GM18499 (cell line): Measurements from ENCODE around the gene GALNS.
"Not testable (repeated sequence)": the region's sequence is repeated elsewhere in the genome, so short reads cannot be mapped to it uniquely, and the experiment has no call there.

Source experiments
- ATAC-seq: cut with Tn5 transposase; IDR thresholded peaks from one replicate; pipeline ENCODE4 v1.9.1; 2021; ENCODE audit warnings: moderate number of reproducible peaks; ENCODE audit not compliant: insufficient read depth, unreplicated experiment

GALNS gene

DNA sequence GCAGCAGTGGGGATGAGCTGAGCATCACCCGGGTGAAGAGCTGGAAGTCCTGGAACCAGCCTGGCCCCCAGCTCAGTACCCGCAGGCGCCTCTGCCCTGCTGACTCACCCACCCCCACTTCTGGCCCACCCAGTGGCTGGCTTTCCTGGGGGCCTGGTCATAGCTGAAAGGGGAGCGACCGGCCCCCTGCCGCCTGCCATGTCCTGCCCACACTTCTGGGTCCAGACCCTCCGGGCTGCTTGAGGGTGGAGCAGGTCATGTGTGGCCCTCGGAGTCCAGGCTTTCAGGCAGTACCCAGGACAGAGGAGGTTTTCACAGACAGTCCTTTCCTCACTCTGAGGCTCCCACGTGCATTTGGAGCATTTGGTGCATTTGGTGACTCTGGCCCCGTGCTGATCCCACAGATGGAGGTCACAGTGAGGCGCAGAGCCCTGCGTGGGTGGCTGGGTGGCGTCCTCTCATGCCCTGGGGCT lies 64.6 kb downstream of the GALNS start:
- ATAC-seq = no peak

DNA sequence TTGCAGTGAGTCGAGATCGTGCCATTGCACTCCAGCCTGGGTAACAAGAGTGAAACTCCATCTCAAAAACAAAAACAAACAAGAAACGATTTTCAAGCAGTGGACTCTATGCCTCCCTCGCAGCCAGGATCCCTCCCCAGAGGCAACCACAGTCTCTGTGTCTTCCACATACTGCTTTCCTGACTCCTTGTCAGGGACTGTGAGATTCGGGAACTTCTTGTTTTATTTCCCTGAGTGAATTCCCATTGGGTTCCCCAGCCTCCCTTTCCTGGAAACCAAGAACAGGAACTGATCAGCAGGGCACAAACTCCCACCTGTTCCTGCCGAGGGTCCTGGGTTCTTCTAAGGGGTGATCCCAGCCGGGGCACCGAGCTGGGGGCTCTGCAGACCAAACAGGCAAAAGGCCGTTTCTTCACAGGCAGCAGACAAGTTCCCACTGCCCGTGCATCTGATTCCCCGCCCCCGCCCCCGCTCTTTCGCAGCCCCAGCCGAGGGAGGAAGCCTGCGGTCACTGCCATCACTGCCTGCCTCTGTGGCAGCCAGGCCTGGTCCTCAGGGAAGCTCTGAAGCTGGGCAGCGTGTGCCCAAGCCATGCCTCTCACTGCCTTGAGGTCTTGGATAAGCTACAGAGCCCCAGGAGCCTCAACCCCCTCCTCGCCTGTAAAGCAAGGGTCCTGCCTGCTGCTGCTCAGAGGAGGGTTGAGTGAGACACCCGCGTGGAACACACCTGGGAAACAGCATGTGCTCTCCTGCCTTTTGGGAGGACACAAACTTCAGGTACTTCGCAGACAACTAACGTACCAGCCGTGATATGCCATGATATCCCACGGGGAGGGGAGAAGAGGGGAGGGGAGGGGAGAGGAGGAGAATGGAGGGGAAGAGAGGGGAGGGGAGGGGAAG lies 66.2 kb downstream of the GALNS start:
- no peak for ATAC-seq

DNA sequence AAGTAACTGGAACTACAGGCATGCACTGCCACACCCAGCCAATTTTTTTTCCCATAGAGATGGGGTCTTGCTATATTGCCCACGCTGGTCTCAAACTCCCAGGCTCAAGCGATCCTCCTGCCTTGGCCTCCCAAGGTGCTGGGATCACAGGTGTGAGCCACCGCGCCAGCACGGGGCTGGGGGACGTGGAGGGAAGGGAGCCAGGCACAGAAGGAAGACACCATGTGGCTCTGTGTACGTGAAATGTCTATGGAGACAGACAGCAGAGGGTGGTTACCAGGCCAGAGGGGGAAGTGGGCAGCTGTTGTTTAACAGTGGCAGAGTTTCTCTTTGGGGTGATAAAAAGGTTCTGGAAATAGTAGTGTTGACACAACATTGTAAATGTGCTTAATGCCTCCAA lies 67.2 kb downstream of the GALNS start:
- ATAC-seq = no peak

DNA sequence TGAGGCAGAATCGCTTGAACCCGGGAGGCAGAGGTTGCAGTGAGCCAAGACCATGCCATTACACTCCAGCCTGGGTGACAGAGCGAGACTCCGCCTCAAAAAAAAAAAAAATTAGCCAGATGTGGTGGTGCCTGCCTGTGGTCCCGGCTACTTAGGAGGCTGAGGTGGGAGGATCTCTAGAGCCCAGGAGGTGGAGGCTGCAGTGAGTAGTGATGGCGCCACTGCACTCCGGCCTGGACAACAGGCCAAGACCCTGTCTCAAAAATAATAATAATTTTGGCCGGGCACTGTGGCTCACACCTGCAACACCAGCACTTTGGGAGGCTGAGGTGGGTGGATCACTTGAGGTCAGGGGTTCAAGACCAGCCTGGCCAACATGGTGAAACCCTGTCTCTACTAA lies 68.0 kb downstream of the GALNS start:
- not testable (repeated sequence) for ATAC-seq

DNA sequence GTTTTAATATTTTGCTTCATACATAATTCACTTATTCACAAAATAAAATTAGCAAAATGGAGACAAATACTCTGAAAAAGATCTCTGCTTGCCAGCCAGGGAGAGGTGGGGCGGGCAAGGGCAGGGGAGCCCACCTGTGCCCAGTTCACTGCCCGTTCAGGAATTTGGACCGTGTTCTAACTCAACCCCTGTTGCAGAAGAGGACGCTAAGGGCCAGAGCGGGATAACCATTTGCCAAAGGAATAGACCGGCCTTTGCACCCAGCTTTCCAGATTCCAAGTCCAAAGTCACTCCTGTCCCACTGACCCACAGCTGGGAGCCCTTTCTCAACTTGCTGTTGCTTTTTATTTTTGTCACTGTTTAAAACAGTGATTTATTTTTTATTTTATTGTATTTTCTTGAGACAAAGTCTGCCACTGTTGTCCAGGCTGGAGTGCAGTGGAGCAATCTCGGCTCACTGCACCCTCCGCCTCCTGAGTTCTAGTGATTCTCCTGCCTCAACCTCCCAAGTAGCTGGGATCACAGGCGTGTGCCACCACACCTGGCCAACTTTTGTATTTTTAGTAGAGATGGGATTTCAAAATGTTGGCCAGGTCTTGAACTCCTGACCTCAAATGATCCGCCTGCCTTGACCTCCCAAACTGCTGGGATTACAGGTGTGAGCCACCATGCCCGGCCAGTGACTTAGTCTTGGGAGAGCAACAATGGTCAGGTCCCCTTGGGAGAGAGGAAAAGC lies 69.0 kb downstream of the GALNS start:
- no peak for ATAC-seq

DNA sequence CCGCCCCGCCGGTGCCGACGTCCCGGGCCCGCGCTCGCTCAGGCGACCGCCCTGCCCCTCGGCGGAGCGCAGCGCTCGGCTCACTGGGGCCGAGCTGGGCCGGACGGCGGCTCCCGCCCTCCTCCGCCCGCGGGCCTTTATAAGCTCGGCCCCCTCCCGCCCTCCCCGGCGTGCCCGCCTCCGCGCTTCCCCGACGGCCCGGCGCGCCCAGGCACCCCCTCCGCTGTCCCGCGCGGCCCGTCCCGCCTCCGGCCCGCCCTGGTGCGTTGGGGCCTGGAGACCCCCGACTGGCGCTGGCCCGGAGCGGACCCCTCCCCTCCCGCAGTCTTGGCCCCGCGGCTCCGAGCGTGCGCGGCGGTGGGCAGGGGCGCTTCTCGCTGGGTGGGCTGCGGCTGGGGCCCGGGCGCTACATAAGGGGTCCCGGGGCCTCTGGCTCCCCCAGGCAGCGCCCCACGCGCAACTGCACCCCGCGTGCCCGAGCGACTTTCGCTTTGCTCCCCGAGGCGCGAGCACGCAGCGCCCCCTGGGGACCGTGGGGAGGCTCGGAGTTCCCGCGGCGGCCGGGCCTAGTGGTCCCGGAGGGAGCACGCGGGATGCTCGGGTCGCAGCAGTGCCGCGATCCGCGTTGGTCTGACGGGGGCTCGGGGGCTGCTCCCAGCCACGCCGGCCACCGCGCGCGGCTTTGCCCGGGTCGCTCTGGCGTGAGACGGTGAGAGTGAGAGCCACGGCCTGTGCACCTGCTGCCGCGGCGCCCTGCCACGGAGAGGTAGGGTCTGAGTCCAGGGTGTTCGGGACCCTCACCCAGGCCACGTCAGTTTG lies 71.4 kb downstream of the GALNS start, which contains the start of gene PIEZO1:
TSS of gene PIEZO1 (minus strand) at position 115 of the 819 bp plus-strand sequence. CDS start 256 bp downstream, outside the sequence.
- ATAC-seq = no peak

DNA sequence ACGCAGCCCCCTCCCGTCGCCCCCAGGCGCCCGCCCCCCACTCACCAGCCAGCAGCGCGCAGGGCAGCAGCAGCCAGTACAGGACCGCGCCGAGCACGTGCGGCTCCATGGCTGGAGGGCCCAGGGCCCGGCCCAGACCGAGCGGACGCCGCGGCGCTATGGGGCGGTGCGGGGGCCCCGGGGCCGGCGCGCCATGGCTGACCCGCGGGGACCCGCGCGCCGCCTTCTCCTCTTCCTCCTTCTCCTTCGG lies 72.0 kb downstream of the GALNS start:
- ATAC-seq = no peak

DNA sequence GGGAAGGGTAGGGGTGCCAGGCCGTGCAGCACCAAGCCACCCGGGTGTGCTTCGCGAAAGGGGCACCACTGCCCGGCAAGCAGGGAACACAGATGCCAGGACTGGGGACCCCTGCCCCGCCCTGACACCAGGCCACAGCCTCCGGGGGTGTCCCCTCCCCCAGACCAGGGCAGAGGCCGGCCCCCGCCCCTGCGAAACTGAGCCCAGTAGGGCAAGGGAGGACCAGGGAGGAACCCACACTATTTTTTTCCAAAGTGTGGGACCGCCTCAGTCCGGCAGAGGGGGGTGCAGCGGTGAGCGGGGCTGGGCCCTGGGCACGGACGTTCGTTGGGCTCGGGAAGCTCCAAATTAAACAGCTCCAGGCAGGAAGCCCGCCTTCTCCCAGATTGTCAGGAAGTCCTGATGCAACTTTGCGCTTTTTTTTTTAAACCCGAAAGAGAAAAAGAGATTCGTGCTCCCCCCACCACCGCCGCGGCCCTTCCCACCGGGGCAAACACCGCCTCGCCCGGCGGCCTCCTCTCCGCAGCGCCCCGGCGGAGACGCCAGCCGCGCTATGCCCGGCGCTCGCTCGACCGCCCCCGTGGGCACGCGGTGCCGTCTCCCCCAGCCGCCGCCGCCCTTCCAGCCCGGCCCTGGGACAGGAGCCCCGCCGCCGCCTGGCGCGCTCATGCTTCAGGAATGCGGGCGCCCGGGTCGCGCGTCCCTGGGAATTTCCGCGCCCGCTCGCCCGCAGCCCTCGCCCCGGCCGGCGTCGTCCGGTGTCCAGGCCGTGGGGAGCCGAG lies 72.5 kb downstream of the GALNS start:
- no peak for ATAC-seq

DNA sequence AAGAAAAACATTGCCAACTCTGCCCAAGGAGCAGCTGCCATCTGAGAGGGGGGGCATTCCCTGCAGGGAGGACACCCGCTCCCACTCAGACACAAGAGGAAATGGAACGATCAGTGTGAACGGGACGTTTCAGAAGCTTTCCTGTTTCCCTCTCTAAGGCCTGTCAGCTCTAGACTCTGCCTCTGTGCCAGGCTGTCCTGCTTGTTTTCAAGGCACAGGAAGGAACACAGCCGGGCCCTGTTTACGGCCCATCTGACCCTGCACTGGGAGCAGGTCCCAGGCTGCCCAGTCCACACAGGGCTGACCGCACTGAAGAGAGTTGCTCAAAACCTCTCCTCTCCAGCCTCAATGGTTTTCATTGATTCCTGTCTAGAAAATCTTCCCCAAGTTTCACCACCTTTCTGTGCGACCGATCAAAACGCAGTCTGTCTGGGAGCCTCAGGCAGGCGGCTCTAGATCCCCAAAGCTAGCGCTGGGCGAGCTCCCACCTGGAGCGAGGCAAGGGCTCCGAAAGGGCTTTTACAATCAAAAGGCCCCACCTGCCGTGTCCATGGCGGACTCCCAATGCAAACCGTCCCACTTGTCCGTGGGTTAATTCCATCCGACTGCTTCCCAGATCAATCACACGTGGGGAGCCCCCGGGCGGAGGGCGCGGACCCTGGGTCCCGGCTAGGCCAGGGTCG lies 73.2 kb downstream of the GALNS start:
- ATAC-seq = no peak

DNA sequence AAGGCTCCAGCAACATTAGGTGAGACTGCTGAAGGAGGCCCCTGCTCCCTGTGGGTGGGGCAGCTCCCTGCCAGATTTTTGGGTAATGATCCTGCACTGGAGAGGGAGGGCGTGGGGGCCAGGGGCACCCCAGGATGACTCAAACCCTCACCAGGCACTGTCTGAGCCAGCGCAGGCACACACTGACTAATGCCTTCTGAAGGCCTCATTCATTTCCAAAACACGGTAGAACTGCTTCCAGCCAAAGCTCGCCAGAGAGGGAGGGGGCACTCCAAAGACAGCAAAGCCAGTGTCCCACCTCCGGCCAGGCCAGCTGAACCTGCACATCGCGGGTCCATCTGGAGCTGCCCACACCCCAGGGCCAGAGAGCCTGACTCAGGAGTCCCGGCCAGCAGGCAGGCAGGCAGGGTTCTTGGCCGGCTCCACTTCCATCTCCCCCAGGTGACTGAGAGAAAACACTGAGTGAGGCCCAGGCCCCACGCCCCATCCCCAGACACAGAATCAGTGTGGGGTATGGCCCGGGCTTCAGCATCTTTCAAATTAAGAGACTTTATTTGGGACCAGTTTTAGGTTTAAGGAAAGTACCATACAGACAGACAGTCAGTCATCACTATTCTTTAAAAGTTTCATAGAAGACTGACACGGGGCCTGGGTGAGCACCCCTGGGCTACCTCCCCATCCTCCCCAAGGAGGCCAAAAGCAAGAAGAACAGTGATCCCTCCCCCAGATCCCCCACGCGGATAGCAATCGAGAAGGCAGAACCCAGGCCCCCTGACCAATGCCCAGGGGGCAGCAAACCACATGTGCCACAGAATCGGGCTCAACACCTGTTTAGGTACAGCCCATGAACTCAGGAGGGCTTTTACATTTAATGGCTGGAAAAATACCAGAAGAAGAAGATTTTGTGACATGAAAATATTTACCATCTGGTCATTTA lies 74.0 kb downstream of the GALNS start:
- ATAC-seq = no peak

DNA sequence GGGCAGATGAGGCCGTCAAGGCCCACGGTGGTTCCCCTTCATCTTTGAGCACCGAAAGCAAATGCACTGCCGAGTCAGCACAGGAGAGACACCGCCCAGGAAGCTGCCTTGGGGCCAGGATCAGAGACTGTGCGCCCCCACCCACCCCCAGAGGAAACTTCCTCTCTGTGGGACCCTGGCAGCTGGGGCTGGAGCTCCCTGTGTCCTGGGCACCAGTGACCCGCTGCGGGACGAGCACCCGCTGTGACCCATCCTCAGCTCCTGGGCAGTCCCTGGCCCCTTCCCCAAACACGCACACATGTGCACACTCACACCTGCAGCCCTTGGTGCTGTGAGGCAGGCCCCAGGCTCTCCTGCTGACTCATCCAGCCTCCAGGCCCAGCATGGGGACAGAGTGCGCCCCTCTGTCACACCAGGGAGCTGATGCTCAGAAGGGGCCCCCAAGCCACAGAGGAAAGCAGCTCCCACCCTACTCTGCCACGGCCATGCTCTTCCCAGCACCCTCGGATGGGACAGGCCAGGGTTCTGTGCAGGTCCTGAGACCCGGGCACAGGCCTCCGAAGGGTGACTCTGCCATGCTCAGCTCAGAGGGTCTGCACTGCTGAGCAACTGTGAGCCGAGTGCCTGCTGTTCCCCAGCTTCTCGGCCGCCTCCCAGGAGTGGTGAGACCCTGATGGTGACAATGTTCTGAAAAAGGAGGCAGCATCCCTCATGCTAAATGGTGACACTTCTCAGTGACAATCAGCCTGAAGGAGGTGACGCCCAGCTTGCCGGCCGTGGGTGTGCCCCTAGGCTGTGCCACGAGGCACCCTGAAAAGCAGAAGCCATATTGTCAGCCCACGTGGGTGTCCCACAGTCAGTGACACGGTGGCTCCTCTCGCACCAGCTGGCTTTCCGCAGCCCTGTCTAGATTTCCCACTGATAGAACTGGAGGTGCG lies 75.3 kb downstream of the GALNS start:
- no peak for ATAC-seq

DNA sequence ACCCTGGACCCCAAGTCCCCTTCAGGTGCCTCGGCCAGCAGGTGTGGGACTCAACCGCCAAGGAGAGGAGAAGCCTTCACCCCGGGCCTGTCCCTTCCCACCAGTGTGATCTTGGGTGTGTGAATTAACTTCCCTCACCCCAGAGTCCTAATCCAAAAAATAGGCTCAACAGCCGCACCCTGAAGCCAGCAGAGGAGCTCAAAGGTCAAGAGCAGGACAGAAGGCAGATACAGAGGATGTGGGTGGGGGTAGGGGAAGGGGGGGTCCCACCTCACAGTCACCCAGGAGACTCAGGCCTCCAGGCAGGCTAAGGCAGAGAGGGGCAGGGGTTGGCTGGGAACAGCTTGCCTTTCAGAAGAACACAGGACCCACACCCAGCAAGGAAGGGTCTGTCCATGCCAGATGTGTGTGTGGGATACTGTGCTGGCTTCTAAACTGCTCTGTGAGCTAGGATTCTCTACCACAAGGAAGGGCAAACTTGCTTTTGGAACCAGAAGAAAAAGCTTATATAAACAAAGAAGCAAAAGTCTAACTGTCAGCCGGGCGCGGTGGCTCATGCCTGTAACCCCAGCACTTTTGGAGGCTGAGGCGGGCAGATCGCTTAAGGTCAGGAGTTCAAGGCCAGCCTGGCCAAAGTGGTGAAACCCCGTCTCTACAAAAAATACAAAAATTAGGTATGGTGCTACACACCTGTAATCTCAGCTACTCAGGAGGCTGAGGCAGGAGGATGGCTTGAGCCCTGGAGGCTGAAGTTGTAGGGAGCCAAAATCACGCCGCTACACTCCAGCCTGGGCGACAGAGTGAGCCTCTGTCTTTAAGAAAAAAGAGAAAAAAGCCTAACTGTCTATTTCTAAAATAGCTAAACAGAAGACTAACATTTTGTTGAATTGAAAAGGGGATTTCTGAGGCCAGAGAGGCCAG lies 76.3 kb downstream of the GALNS start:
- ATAC-seq = no peak

DNA sequence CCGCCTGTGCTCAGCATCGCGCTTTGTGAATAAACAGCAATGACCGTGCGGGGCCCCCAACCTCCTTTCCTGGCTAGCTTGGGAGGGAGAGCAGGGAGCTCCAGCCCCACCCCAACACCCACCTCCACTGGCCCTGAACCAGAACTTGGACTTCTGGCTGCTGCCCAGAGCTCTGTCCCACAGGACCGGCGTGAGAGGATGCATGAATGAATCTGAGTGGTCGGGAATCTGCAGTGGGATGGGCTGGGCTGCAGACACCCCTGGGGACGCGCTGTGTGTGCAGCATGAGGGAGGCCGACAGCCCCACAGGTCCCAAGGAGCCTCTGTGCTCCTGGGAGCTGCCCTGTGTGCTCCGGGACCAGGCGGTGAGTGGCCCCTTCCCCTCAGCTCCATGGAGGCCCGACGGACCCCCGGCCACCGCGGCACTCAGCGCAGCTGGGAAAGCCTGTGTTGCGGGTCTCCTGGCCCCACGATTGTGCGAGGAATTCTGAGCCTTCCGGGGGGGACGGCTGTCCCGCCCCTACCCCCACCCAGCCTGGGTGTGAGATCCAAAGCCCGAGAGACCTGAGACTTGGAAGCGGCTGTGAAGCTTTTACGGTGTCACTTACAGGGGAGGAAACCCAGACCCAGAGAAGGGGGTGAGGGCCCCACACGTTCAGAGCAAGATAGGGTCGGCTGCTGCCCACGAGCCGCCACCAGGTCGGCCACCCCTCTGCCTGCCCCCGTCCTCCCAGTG lies 77.2 kb downstream of the GALNS start:
- no peak for ATAC-seq

DNA sequence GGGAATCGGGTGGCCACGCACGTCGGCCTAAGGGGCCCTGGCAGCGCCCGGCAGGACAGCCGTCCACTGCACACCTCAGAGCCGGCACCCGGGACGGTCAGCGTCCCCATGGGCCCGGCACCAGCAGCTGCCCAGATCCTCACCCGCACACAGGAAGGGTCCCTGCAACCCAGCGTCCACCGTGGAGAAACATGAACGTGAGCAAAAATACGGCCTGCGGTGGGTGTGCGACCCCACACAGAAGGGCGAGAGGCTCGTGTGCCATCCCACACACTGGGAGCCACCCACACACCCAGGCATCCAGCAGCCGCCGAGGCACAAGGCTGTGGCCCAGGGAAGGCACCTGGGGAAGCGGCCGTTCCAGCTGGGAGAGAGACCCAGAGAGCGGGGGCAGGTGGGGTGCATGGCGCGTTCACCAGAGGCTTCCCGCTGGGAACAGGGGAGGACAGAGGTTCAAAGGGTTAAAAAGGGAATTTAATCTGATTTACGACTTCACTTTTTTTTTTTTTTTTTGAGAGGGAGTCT lies 78.1 kb downstream of the GALNS start:
- no peak for ATAC-seq

DNA sequence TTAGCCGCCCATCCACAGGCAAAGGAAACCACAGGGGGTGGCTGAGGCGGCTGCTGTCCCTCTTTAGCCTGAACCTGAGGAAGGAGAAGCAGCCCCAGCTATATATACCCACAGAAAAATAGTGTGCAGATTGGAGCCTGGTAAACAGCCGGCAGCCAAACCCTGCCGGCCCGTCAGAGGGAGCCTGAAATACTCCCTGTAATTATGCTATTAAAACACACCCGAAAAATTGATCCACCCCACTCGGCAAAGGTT lies 78.5 kb downstream of the GALNS start:
- no peak for ATAC-seq
